GM21619 (cell line): ENCODE results near the gene CCR5AS.
"Not testable (repeated sequence)": the region's sequence is repeated elsewhere in the genome, so short reads cannot be mapped to it uniquely, and the experiment has no call there.

Experiments
- ATAC-seq: cut with Tn5 transposase; IDR thresholded peaks from one replicate; pipeline ENCODE4 v1.9.1; 2021; ENCODE audit not compliant: unreplicated experiment

Gene CCR5AS

DNA sequence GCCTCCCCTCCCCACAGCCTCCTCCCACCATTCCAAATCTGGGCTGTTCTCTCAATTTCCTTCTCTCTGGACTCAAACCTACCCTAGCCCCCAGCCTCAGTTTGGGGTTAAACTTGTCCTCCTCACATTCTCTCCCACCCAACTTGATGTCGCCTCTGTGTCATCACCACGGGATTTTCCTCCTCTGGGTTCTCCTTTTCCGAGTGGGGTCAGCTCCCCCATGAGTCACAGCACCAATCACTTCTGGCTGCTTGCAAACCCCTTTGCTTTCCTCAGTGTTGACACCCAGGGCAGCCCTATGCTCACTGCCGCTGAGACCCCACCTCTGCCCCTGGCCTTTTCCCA lies 451 bp downstream of the CCR5AS start:
- ATAC-seq: no peak

DNA sequence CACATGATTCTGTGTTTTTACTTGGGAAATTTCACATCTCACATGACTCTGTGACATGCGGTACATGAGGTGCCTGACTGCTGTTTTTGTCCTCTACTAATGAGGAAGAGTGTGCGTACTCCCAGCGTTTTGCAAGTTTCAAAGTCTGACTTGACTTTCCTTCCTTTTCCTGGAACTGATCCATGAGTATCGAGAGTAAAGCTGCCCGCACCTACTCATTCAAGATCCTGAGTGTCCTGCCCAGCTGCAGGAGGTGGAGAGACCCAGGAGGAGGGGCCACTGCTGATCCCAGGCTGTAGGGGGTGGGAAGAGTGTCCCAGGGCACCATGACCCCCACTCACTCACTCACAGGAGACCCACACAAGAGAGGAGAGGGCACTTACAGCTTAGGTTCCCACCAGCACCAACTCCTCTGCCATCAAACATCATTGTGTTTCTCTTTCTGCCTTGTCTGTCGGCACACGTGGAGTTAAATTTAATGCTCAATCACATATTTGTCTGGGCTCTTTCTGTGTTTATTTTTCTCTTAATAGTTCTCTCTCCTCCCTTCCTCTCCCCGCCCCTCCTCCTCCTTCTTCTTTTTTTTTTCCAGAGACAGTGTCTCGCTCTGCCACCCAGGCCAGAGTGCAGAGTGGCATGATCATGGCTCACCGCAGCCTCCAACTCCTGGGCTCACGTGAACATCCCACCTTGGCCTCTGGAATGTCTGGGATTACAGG lies 1.4 kb downstream of the CCR5AS start:
- ATAC-seq: no peak

GRCh38 chr3:46402902-46403301 lies 4.0 kb downstream of the CCR5AS start:
- not testable (repeated sequence) for ATAC-seq

DNA sequence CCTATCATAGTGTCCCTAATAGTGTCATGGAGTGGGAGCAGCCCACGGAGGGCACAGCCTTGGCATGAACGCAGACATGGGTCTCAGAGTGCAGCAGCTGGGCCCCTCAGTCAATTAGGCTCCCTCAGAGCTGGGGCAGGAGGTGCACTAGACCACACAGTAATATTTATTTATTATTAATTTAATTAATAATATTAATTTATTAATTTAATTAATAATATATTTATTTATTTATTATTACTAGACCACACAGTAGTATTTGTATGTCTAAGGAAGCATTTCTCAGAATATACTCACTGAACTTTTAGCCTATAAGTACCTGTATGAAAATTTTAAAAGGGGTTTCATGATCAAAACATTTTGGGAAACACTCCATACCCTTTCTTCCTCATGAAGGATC lies 5.3 kb downstream of the CCR5AS start:
- no peak for ATAC-seq

DNA sequence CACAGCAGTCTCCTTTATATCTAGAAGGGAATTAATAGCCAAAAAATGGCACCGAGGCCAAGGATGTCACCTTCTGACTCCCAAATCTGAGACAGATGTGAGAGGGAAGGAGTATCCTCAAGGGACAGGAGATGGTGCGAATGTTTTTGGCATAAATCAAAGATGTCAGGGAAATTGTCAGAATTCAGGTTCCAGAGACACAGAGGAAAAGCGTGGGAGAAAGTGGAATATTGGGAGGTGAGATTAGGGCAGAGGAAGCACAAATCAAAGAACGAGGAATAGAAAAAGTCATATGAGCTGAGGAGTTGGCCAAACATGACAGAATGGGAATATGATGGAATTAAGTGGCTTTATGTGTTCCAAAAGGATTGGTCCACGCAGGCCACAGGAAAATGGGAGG lies 6.0 kb downstream of the CCR5AS start:
- no peak for ATAC-seq

GRCh38 chr3:46400000-46400734 lies 6.7 kb downstream of the CCR5AS start:
- ATAC-seq: no peak

- ATAC-seq: no peak
Observed at GRCh38 chr3:46399557-46399956, 7.3 kb downstream of the CCR5AS start.

DNA sequence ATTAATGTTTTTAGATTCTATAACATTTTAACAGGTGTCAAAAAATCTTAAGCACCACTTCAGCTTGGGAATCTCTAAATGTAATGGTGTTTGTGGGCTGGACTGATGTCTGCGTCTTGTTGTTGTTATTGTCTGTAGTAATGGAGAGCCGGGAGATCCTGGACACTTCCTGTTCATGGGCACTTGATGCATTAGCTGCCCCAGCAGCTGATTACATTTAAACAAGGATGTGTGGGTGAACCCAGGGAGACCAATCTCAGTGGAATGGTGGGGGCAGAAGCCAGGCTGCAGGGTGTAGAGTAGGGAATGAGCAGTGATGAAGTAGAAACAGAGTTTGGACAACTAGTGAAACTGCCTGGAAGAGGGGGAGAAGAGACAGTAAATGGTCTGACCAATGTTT lies 7.8 kb downstream of the CCR5AS start:
- ATAC-seq: no peak

- no peak for ATAC-seq
Observed at GRCh38 chr3:46398186-46398955, 8.5 kb downstream of the CCR5AS start.

GRCh38 chr3:46397111-46397510 lies 9.8 kb downstream of the CCR5AS start:
- ATAC-seq: no peak

DNA sequence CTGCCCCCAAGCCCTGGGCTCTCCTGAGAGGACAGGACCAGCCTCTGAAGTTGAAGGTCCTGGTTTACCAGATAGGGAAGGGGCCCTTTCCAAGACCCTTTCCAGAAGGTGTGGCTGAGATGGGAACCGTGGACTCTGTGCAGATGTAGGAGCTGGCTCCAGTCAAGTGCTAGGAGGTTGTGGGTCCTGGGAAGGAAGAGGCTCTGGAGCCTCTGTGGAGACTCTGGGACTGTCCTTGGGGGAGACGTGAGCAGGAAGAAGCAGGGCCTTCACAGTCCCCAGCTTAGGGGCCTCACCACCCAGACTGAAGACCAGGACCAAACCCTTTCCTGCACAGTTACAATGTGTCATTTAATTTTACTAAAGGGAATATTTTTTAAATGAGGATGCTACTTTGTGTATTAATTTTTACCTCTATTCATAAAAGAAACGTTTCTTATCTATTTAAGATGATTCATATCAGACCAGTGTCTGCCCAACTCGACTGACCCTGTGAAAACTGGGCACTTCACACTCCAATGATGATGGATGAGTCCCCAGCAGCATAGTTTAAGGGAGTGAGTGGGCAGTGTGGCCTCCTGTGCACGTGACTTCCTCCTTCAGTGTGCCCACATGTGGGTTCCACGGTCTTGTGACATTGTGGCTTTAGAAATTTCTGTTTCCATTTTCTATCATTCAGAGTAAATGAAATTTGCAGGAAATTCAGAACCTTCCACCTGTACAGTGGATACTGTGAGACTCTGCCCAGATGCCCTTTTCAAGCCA lies 10.9 kb downstream of the CCR5AS start:
- ATAC-seq: no peak

GRCh38 chr3:46395210-46395661 lies 11.6 kb downstream of the CCR5AS start:
- no peak for ATAC-seq

- no peak for ATAC-seq
Observed at GRCh38 chr3:46393554-46394434, 13.1 kb downstream of the CCR5AS start.

DNA sequence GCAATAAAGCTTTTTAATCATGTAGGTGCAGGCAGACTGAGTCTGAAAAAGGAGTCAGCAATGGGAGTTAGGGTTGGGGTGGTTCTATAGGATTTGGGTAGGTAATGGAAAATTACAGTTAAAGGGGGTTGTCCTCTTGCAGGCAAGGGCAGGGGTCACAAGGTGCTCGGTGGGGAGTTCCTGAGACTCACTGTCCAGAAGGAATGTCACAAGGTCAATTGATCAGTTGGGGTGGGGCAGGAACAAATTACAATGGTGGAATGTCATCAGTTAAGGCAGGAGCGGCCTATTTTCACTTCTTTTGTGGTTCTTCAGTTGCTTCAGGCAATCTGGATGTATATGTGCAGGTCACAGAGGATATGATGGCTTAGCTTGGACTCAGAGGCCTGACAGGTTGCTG lies 13.9 kb downstream of the CCR5AS start:
- no peak for ATAC-seq

GRCh38 chr3:46391526-46391925 lies 15.3 kb downstream of the CCR5AS start:
- ATAC-seq: not testable (repeated sequence)

- no peak for ATAC-seq
Observed at GRCh38 chr3:46389306-46389705, 17.6 kb downstream of the CCR5AS start.

DNA sequence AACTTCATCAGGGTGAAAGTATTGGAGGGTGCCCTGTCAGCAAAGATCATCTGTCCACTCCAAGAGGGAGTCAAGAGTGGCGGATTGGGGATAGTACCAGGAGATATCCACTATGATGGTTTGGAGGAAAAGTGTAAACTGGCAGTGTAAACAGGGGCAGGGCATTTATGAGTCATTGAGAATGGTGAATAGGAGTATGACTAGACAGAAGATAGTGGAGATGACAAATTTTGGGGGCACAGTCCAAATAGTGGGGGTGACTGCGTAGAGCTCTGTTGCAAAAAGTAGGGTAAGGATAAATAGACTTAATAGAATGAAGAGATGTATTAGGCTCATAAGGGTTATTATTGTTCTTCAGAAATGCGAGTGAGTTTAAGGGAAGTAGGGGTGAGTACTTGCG lies 18.0 kb downstream of the CCR5AS start:
- ATAC-seq: not testable (repeated sequence)

DNA sequence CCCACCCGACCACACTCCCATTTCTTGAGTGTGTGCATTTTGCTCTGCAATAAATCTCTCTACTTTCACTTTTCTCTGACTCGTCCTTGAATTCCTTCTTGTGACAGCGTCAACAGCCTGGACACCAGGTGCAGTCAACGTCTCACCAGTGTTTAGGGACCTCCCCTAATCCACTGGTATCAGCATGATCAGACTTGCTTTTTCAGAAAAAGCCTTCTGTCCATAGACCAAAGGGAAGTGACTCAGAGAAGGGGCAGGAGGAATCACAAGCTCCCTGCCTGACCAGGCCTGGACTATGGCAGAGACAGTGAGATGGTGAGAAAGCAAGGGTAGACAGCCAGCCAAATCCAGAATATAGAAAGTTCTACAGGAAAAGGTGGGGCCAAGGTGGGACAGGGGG lies 20.7 kb downstream of the CCR5AS start:
- no peak for ATAC-seq

- ATAC-seq: no peak
Observed at GRCh38 chr3:46383951-46384330, 22.9 kb downstream of the CCR5AS start.
